HG02798 (cell line): ENCODE measurements around the gene NANP.
"Not testable (repeated sequence)": the region's sequence is repeated elsewhere in the genome, so short reads cannot be mapped to it uniquely, and the experiment has no call there.

ENCODE experiments used
- ATAC-seq: cut with Tn5 transposase; IDR thresholded peaks from one replicate; pipeline ENCODE4 v1.9.1; 2021; ENCODE audit warnings: mild to moderate bottlenecking; ENCODE audit not compliant: unreplicated experiment, poor library complexity

The NANP gene

DNA sequence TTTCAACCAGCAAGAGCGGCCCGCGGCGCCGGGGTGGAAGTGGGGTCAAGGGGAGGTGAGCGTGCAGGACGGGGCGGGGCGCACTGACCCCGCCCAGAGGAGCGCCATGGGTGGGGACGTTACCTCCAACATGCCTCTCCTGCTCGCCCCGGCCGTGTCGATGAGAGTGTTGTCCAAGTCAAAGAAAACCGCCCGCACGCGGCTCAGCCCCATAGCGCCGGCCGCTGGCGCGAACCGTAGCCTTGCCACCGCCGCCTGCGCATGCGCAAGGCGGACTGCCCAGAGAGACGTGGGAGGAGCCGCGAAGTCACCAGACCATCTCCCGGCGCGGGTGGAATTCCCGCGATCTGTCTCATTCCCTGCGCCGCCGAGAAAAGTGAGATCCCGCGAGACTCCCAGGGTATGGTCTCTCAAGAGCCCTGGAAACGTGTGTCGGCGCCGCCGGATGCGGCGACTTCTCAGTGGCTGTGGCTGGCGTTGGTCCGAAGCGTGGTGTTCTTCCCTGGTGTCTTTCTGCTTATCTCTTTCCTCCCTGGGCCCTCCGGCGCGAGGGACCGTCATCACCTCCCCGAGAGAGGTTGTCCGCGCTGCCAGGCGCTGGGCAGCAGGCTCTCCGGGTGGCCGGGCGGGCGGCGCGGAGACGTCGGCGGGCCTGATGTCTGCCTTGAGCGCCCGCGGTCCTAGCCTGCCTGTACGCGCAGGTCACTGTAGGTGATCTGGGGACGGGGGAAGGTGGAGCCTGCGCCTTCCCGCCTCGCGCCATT lies at the start of gene NANP:
NANP (minus strand) TSS at position 279 of the 764 bp plus-strand sequence; CDS start at position 213, 66 bp downstream.
- peak; percentile 88 for ATAC-seq

GRCh38 chr20:25672659-25673235 lies 48.9 kb upstream of the NANP start:
- no peak for ATAC-seq

DNA sequence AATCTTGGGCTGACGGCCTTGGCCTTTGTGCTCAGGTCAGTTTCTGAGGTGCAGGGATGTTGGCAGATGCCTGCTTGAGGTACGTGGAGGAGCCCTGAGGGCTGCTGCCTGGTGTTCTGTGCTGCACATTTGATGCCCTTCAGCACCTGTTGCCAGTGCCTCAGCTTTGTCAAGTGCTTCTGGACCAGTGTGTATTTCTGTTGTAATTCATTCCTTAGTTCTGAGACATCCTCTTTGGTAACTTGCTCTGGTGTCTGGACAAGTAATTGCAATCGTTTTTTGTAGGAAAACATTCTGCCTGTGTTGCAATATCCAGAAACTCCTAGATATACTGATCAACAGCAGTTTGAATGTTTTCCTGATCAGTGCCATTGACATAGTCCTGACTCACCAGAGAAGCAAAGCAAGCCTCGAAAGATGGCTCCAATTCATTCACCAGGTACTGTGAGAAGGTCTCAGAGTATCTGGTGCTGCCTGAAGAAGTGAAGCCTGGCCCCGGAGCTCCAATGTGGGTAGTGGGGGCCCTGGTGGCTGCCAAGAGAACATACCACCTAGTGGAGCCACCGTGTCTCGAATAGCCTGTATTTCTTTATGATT lies 46.1 kb upstream of the NANP start:
- ATAC-seq: no peak

- ATAC-seq: no peak
These were observed 44.6 kb upstream of the NANP start for GRCh38 chr20:25668446-25668845.

DNA sequence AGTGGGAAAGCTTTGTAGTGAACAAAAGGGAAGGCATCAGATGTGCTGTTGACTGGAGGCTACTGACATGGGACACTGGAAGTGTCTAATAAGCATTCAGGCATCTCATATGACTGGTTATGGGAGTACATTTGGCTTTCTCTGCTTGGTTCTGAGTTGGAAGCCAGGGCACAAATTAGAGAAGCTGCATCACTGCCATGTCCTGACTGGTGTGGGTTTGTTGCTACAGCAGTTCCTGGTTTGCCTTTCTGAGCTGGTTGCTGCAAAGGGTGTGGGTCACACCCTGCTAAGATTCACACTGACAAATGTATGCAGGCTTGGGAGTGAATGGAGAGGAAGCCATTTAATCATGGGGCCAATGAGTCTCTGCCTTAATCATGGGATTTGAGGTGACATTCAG lies 36.2 kb upstream of the NANP start:
- ATAC-seq: no peak

DNA sequence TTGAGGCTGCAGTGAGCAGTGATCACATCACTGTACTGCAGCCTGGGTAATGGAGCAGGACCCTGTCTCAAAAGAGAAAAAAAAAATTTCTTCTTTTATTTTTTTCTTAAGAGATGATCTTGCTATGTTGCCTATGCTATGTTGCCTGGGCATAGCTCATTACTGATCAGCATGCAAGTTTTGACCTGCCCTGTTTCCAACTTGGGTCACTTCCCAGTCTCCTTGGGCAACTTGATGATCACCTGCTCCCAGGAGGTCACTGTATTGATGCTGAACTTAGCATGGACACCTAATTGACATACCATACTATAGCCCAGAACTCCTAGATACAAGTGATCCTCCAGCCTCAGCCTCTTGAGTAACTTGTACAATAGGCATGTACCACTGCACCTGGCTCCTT lies 30.7 kb upstream of the NANP start:
- no peak for ATAC-seq

DNA sequence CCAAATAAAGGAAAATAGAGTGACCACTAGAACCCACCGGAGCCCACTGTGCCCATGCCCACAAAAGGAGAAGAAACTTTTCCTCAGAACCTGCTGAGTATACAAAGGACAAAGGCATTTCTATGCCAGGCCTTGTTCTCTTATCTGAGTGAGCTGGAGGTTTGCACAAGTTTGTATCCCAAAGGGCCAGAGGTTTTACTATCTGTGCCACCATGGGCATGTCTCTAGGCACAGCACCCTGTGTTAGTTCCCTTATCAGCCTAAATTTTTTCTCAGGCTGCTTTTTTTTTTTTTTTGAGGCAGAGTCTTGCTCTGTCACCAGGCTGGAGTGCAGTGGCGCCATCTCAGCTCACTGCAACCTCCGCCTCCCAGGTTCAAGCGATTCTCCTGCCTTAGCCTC lies 29.1 kb upstream of the NANP start:
- ATAC-seq: not testable (repeated sequence)

DNA sequence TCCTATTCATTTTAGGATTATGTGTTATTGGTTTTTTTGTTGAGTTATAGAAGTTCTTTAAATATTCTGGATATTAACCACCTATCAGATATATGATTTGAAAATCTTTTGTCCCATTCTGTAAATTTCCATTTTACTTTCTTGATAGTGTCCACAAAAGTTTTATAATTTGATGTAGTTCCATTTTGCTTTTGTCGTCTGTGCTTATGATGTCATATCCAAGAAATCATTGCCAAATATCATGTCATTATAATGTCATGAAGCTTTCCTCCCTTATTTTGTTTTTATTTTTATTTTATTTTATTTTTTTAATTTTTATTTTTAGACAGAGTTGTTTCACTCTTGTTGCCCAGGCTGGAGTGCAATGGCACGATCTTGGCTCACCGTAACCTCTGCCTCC lies 21.0 kb upstream of the NANP start:
- no peak for ATAC-seq

DNA sequence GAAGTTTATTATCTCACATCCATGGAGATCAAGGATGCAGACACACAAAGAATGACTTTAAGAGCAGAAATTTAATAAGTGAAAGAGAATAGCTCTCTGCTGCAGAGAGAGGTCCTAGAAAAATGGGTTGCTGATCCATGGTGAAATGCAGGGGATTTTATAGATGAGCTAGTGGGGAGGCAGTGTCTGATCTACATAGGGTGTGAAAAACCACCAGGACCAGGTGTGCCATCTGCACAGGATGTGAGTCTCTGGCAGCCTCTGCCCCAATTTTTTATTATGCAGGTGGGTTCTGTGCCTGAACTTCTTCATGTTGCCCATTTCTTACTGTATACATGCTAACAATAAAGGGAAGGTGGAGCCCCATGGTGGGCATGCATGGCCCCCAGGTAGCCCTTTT lies 19.9 kb upstream of the NANP start:
- ATAC-seq: no peak

- no peak for ATAC-seq
These were observed 13.4 kb upstream of the NANP start for GRCh38 chr20:25637247-25637646.

DNA sequence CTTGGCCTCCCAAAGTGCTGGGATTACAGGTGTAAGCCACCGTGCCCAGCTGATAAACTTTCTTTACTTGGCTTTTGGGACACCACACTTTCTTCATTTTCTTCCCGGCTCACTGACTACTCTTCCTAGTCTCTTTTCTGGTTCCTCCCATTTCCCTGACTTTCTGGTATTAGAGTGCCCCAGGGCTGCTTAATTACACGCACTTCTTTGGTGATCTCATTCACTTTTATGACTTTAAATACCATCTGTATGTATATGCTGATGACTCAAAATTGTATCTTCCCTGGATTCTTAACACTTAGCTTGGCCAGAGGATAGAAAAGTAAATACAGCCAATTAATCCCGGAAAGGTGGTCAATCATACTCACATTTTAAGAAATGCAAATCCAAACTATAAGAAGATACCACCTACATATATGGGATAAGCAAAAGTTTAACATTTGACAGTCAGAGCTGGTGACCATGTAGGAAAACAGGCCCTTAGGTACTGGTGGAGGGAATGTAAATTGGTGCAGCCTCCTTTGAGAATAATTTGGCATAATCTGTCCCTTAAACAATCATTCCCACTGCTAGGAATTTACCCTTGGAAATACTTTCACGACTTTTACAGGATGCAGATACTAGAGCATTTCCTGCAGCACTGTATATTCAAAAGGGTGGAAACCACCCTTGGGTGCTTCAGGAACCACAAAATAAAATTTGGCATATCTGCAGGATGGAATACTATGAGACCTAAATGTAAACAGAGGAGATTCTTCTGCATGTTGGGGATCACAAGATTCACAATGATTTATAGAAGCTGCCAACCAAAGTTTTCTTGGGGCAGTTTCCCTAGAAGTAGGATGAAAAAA lies 9.4 kb upstream of the NANP start:
- no peak for ATAC-seq

DNA sequence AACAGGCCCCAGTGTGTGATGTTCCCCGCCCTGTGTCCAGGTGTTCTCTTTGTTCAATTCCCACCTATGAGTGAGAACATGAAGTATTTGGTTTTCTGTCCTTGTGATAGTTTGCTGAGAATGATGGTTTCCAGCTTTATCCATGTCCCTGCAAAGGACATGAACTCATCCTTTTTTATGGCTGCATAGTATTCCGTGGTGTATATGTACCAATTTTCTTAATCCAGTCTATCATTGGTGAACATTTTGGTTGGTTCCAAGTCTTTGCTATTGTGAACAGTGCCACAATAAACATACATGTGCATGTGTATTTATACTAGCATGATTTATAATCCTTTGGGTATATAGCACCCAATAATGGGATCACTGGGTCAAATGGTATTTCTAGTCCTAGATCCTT lies 6.8 kb upstream of the NANP start:
- ATAC-seq: not testable (repeated sequence)

DNA sequence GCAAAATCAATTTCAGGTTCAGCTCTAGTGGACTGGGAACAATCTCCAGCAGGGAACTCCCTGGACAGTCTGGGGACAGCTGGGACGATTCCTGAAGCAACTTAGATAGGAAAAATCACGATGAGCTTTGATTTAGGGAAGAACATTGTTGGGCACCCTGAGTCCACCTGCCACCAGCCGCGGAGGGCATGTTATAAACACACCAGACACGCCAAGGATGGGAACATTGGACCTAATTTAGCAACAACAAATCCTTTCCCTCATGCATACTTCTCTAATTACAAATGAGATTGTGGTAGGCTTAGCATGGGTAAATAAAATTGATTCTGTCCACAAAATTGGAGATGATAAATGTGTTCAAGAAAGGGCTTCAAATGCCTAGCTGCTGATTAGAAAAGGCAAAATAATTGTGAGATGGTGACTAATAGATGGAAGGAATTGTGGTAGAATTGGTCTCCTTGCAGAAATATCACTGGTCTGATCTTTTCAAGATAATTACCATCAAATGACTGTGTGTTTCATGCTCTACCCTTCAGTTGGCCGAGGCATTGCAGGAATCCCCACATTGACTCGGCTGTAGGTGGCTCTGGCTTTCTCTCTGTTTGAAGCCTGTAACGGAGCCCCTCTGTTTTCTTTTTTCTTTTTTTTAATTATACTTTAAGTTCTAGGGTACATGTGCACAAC lies 6.1 kb upstream of the NANP start:
- no peak for ATAC-seq

- no peak for ATAC-seq
These were observed 3.0 kb upstream of the NANP start for GRCh38 chr20:25626779-25627178.

DNA sequence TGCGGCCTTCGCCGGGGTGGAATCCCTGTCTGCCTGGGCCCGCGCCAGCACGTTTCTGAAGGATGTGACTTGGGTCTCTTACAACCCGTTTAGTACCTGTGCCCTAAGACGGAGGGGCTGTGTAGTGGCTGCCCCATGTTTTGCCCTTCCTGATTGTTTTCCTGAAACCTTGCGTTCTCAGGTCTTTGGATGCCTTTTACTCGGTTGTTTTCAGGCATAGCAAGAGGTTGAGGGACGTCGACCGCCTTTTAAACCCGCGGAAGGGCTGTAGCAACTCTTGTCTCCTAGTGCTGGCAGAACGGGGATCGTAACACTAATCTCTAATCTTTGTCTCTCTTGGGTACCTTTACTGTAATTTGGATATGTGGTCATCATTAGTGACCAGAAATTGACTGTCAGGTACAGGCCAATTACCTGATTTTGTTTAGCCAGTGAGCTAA lies 706 bp upstream of the NANP start:
- no peak for ATAC-seq

- peak; percentile 23 for ATAC-seq
These were observed 534 bp downstream of the NANP start for GRCh38 chr20:25623225-25623735.

- no peak for ATAC-seq
These were observed 1.2 kb downstream of the NANP start for GRCh38 chr20:25622450-25623224.

- no peak for ATAC-seq
These were observed 1.8 kb downstream of the NANP start for GRCh38 chr20:25622049-25622448.

GRCh38 chr20:25619514-25619913 lies 4.3 kb downstream of the NANP start:
- ATAC-seq: no peak
